ENCODE measurements around the gene ACSL1. TPM values are rescaled to one million over a fixed set of nuclear protein-coding genes. Genes with fewer than 3 reads are reported as not detected.

The ACSL1 gene
- total and polyA plus RNA-seq, 2 of the 8 experiments (the other 6 are each of a cell fraction or from before 2014, with no cell fraction given) = 2.3 to 8.7 TPM

DNA sequence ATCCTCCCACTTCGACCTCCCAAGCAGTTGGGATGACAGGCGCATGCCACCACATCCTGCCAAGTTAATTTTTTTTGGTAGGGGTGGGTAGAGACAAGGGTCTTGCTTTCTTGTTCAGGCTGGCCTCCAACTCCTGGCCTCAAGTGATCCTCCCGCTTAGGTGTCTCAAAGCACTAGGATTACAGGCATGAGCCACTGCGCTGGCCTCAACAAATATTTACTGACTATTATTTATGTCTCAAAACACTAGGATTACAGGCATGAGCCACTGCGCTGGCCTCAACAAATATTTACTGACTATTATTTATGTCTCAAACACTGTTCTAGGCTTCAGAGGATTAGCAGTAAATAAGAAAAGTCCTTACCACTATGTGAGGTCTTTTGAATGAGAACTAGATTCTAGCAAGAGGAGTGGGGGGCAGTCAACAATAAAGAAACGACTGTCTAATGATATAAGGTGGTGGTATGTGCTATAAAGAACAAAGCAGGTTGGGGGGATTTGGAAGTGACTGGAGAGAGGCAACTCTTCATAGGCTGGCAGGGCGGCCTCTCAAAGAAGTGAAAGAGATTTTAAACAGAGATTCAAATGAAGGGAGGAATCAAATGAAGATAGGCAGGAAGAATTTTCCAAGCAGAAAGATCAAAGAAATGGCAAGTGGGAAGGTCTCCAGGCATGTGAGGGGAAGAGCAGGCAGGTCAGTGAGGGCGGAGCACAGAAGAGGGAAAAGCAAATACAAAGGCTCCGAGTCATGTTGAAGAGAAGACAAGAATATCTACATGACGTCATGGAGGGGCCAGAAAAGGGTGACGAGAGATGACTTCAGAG, 12.7 kb upstream of the ACSL1 start (continued):
- TF ChIP-seq SP1 (IDR thresholded peaks at IDR 0.05; ENCODE audit: low read depth, low read length) (no peak), CHD1 (IDR thresholded peaks at IDR 0.05; ENCODE audit: low read depth, low read length) (no peak), CREB1 (IDR thresholded peaks at IDR 0.05) (no peak)

Data from H1 (cell line).